Neural cell (in vitro differentiated cells): Measurements from ENCODE around the gene GRIFIN.

Source experiments
- EZH2 ChIP-seq: fragments of 200-600, 300-800 bp; shearing (Covaris generic), sonication (generic); IDR thresholded peaks from 2 replicates; pipeline ENCODE4 v1.6.1; 2014; ENCODE audit warnings: antibody characterized with exemption, low read length, borderline replicate concordance, mild to moderate bottlenecking; ENCODE audit not compliant: insufficient read depth, poor library complexity, severe bottlenecking
- TAF1 ChIP-seq: IDR thresholded peaks from 2 replicates; pipeline ENCODE4 v1.6.1; 2012; ENCODE audit warnings: low read depth
- TF ChIP-seq, protein P1 (sequence below): fragments of 450-650 bp; IDR thresholded peaks from 2 replicates; pipeline ENCODE4 v1.5.1; 2014; ENCODE audit warnings: antibody characterized with exemption, mild to moderate bottlenecking, moderate library complexity; ENCODE audit not compliant: poor library complexity, severe bottlenecking

DNA sequence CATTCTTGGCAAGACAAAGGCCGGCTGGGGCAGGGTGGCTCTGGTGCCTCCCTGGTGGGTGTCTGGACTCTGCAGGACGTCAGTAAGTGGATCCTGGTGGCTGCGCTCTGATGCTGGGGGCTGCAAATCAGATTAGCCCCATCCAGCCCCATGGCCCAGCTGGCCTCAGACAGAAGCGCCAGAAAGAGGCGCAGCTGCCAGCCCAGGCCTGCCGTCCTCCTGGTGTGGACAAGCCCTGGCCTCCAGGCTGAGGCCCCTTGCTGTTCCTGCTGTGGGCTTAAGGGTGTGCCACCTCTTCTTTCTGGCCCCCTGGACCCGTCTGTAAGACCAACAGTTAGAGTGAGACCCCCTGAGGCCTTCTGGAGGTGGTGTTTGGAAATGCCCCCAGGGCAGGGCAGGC lies 37.5 kb upstream of the GRIFIN start:
- TF ChIP-seq, protein P1, sequence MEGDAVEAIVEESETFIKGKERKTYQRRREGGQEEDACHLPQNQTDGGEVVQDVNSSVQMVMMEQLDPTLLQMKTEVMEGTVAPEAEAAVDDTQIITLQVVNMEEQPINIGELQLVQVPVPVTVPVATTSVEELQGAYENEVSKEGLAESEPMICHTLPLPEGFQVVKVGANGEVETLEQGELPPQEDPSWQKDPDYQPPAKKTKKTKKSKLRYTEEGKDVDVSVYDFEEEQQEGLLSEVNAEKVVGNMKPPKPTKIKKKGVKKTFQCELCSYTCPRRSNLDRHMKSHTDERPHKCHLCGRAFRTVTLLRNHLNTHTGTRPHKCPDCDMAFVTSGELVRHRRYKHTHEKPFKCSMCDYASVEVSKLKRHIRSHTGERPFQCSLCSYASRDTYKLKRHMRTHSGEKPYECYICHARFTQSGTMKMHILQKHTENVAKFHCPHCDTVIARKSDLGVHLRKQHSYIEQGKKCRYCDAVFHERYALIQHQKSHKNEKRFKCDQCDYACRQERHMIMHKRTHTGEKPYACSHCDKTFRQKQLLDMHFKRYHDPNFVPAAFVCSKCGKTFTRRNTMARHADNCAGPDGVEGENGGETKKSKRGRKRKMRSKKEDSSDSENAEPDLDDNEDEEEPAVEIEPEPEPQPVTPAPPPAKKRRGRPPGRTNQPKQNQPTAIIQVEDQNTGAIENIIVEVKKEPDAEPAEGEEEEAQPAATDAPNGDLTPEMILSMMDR: no peak
- TF ChIP-seq EZH2: no peak
- TF ChIP-seq TAF1: no peak
